GM12878 (cell line): ENCODE results near the gene LHFPL3. TPM values are rescaled to one million over a fixed set of nuclear protein-coding genes. Genes with fewer than 3 reads are reported as not detected.

Experiments used
- ATAC-seq: fragments of 200-7000 bp; cut with Tn5 transposase; 3 replicates; pipeline ENCODE4 v1.9.1; 2020; ENCODE audit warnings: mild to moderate bottlenecking, moderate library complexity
- BruUV-seq: library from RNA; stranded (reverse); fragments of 400-500 nt; replicated peaks from 2 replicates; lab custom pipeline; 2021; lab: Mats Ljungman, UMichigan
- CTCF ChIA-PET: fragments of 300-600 bp; sonication (Branson Sonifier 250); formaldehyde crosslinking; extraction: SDS; loops from one replicate; lab custom pipeline; 2021; ENCODE audit warnings: inconsistent platforms; lab: Yijun Ruan, JAX
- POLR2A ChIA-PET: fragments of 350-600 bp; formaldehyde crosslinking; extraction: SDS; loops from one replicate; lab custom pipeline; 2021; ENCODE audit warnings: inconsistent platforms; lab: Charles Lee
- RAD21 ChIA-PET: fragments of 300-600 bp; sonication (Branson Sonifier 250); formaldehyde crosslinking; loops from one replicate; lab custom pipeline; 2023; ENCODE audit warnings: antibody characterized with exemption; ENCODE audit not compliant: unreplicated experiment; lab: Charles Lee
- SMC1A ChIA-PET: fragments of 300-600 bp; sonication (Branson Sonifier 250); formaldehyde crosslinking; loops from one replicate; lab custom pipeline; 2023; ENCODE audit not compliant: unreplicated experiment, uncharacterized antibody; lab: Charles Lee
- DNase-seq: peaks from one replicate; pipeline ENCODE4 v3.0.0-alpha.2; 2011; ENCODE audit warnings: low read depth, low spot score
- FAIRE-seq: peaks from 3 replicates; lab custom pipeline; 2011; peaks lifted over from hg19 to GRCh38; lab: Jason Lieb, UNC
- H2AFZ ChIP-seq: 2 replicates; pipeline ENCODE4 v1.6.0; 2011; ENCODE audit warnings: low read depth, low read length, control low read depth; ENCODE audit not compliant: control insufficient read depth
- H3K27ac ChIP-seq: 2 replicates; pipeline ENCODE4 v1.5.1; 2011; ENCODE audit warnings: control low read depth; ENCODE audit not compliant: control insufficient read depth, insufficient read depth
- H3K27me3 ChIP-seq, 2 experiments: replicated peaks in 1 of 2; 2 replicates each; pipeline versions ENCODE4 v1.6.0 to v1.6.1; 2011; ENCODE audit warnings: low read length in 1 of 2; ENCODE audit not compliant: control insufficient read depth in 2 of 2, insufficient read depth in 2 of 2
- H3K36me3 ChIP-seq, 2 experiments: 2 replicates each; pipeline ENCODE4 v1.5.1; 2011; ENCODE audit warnings: low read length in 1 of 2; ENCODE audit not compliant: control insufficient read depth in 2 of 2, insufficient read depth in 2 of 2
- H3K4me1 ChIP-seq: 2 replicates; pipeline ENCODE4 v1.6.1; 2011; ENCODE audit warnings: mild to moderate bottlenecking, low read length, moderate library complexity, mixed read lengths; ENCODE audit not compliant: control insufficient read depth, insufficient read depth
- H3K4me2 ChIP-seq: 2 replicates; pipeline ENCODE4 v1.6.0; 2011; ENCODE audit warnings: control low read depth; ENCODE audit not compliant: control insufficient read depth, insufficient read depth
- H3K4me3 ChIP-seq: fragments of 200-600 bp; sonication (generic); 2 replicates; pipeline ENCODE4 v1.5.1; 2016
- H3K79me2 ChIP-seq: 2 replicates; pipeline ENCODE4 v1.6.0; 2011; ENCODE audit warnings: low read length; ENCODE audit not compliant: control insufficient read depth, insufficient read depth
- H3K9ac ChIP-seq: 2 replicates; pipeline ENCODE4 v1.8.0; 2011; ENCODE audit warnings: low read length, control low read depth, mixed read lengths; ENCODE audit not compliant: control insufficient read depth, insufficient read depth
- H3K9me3 ChIP-seq: replicated peaks from 3 replicates; pipeline ENCODE4 v1.5.1; 2011; ENCODE audit warnings: mild to moderate bottlenecking, low read length; ENCODE audit not compliant: control insufficient read depth, insufficient read depth
- H4K20me1 ChIP-seq: 2 replicates; pipeline ENCODE4 v1.6.0; 2011; ENCODE audit not compliant: control insufficient read depth, insufficient read depth
- ATF7 ChIP-seq: fragments of 450-650 bp; IDR thresholded peaks from 2 replicates; pipeline ENCODE4 v1.6.1; 2016; ENCODE audit warnings: low read depth, mild to moderate bottlenecking
- IRF3 ChIP-seq: fragments of 450-650 bp; IDR thresholded peaks from 2 replicates; pipeline ENCODE4 v1.6.1; 2014; ENCODE audit warnings: mild to moderate bottlenecking
- JUNB ChIP-seq: IDR thresholded peaks from 2 replicates; pipeline ENCODE4 v1.6.1; 2016; ENCODE audit warnings: antibody characterized with exemption, mild to moderate bottlenecking
- MLLT1 ChIP-seq: fragments of 450-650 bp; IDR thresholded peaks from 2 replicates; pipeline ENCODE4 v1.6.1; 2016; ENCODE audit warnings: mild to moderate bottlenecking
- MYB ChIP-seq: fragments of 150-350 bp; IDR thresholded peaks from 2 replicates; pipeline ENCODE4 v1.6.1; 2014; ENCODE audit warnings: mild to moderate bottlenecking, low read depth, low read length, borderline replicate concordance
- NFYA ChIP-seq: IDR thresholded peaks from 2 replicates; pipeline ENCODE4 v1.6.1; 2011; ENCODE audit warnings: low read depth, mild to moderate bottlenecking, low read length, improper control_type of control experiment, borderline replicate concordance
- SMAD1 ChIP-seq: fragments of 450-650 bp; IDR thresholded peaks from 2 replicates; pipeline ENCODE4 v1.6.1; 2018; ENCODE audit warnings: mild to moderate bottlenecking, low read depth; ENCODE audit not compliant: partially characterized antibody
- STAT1 ChIP-seq: fragments of 450-650 bp; conservative IDR thresholded peaks from 2 replicates; pipeline ENCODE4 v1.6.1; 2014; ENCODE audit warnings: antibody characterized with exemption, mild to moderate bottlenecking
- TBL1XR1 ChIP-seq: IDR thresholded peaks from 2 replicates; pipeline ENCODE4 v1.6.1; 2012; ENCODE audit warnings: low read depth, low read length, improper control_type of control experiment
- ZBED1 ChIP-seq: IDR thresholded peaks from 2 replicates; pipeline ENCODE4 v1.6.1; 2016; ENCODE audit warnings: borderline replicate concordance
- ZBTB11 ChIP-seq: fragments of 450-650 bp; formaldehyde crosslinking; IDR thresholded peaks from 2 replicates; pipeline ENCODE4 v1.5.0; 2022; ENCODE audit warnings: mild to moderate bottlenecking, missing genetic modification characterization
- whole genome bisulfite sequencing: methylation state at CpG from one replicate; pipeline ENCODE4 v1.1.6; 2016; ENCODE audit warnings: low lambda C conversion rate; ENCODE audit not compliant: insufficient replicate concordance, insufficient coverage; ENCODE audit errors: missing lambda C conversion rate; 5-methylcytosine and 5-hydroxymethylcytosine counted together
- in situ Hi-C: fragments of 300-500 bp; cut with MboI; formaldehyde crosslinking; loops from 9 replicates; pipeline ENCODE4 v1.14.3; 2018; ENCODE audit warnings: mixed read lengths
- intact Hi-C: fragments of 100-400 bp; cut with micrococcal nuclease; formaldehyde crosslinking; loops from one replicate; pipeline ENCODE4 v1.14.2; 2022; ENCODE audit not compliant: unreplicated experiment
- polyA plus RNA-seq, 11 experiments: library from polyadenylated mRNA; depleted of rRNA in 4 of 11; unstranded in 6 of 11; stranded (reverse) in 5 of 11; fragments of >200 nt; fragmentation: Nextera tagmentation in 4 of 11; fragmentation: Illumina TruSeq in 1 of 11; extraction: Ambion mirVana in 4 of 11; extraction: Trizol in 1 of 11; gene quantifications; 1 replicate in 1 of 11; 2 replicates in 10 of 11; pipeline versions ENCODE4 v1.2.1 to v1.2.3, GENCODE V29; 2011 to 2016; ENCODE audit warnings: inconsistent platforms in 2 of 11, missing spikeins in 2 of 11, low read depth in 1 of 11
- total RNA-seq, 4 experiments: library from RNA; depleted of rRNA in 3 of 4; stranded (reverse); fragments of >200 nt in 3 of 4; fragmentation: Illumina TruSeq in 1 of 4; extraction: Trizol in 1 of 4; gene quantifications; 2 replicates each; pipeline versions ENCODE4 v1.2.1 to v1.2.3, GENCODE V29; 2013 to 2021

Gene LHFPL3
- total and polyA plus RNA-seq, 10 of the 15 experiments (the other 5 are each of a cell fraction or from before 2014, with no cell fraction given) = 0.09 TPM; not detected in 9

- Histone ChIP-seq H3K9ac (no peak overlapping the region), H3K27ac (no peak overlapping the region), H3K4me1 (no peaks in the 10 kb centered on the region), H3K4me2 (no peak overlapping the region), H3K36me3 (no peaks in the 10 kb centered on the region), H3K4me3 (no peak overlapping the region), H3K27me3 (no peaks in the 10 kb centered on the region), H2AFZ (no peak overlapping the region), H3K79me2 (no peaks in the 10 kb centered on the region), H3K9me3 (no peaks in the 10 kb centered on the region), H4K20me1 (no peaks in the 10 kb centered on the region)
- DNase-seq = no peak
- ChIA-PET CTCF (no interaction called here), RAD21 (no interaction called here), SMC1A (interaction anchor here (1.4 kb wide), 1 partner anchor 8 kb away, joined by 4 read pairs; no protein-coding TSS in a partner anchor), POLR2A (no interaction called here)
- no peak for ATAC-seq
- intact Hi-C loops (no loop called here), in situ Hi-C loops (no loop called here)
- no peak for TF ChIP-seq IRF3
- no TSS peak for BruUV-seq
- 21% methylated on average over 4 of the region's 4 CpGs for WGBS
- no peak for FAIRE-seq
Observed at GRCh38 chr7:104357166-104357565, 28.8 kb downstream of the LHFPL3 start.

- H3K36me3 ChIP-seq = no peaks in the 10 kb centered on the region
- CTCF ChIA-PET = no interaction called here
- POLR2A ChIA-PET = no interaction called here
- BruUV-seq = no TSS peak
- H3K4me3 ChIP-seq = no peak overlapping the region
- no peak overlapping the region for H3K9ac ChIP-seq
- RAD21 ChIA-PET = no interaction called here
- SMC1A ChIA-PET = interaction anchor here (1.4 kb wide), 1 partner anchor 10 kb away, joined by 4 read pairs; no protein-coding TSS in a partner anchor
- H3K27me3 ChIP-seq = no peaks in the 10 kb centered on the region
- DNase-seq = no peak
- H3K4me2 ChIP-seq = no peak overlapping the region
- FAIRE-seq = no peak
- no peak overlapping the region for H3K27ac ChIP-seq
- H3K9me3 ChIP-seq = no peaks in the 10 kb centered on the region
- no peaks in the 10 kb centered on the region for H4K20me1 ChIP-seq
- no peak overlapping the region for H2AFZ ChIP-seq
- no peaks in the 10 kb centered on the region for H3K79me2 ChIP-seq
- intact Hi-C loops = no loop called here
- in situ Hi-C loops = no loop called here
- no peaks in the 10 kb centered on the region for H3K4me1 ChIP-seq
- no peak for ATAC-seq
- 18% methylated on average over 5 of the region's 5 CpGs for WGBS
- TF ChIP-seq ATF7 (no peak), NFYA (no peak), MYB (no peak), JUNB (no peak), STAT1 (no peak), SMAD1 (no peak), ZBTB11 (CRISPR knock-in tag) (no peak), ZBED1 (no peak), TBL1XR1 (no peak), MLLT1 (no peak)
Observed at GRCh38 chr7:104358446-104359132, 30.2 kb downstream of the LHFPL3 start.
